NCI-H748 (cell line): Measurements from ENCODE around the gene GMDS.
A peak's percentile ranks its signal among the peaks of the same experiment; 100 is the strongest.

Experiments
- DNase-seq: peaks from one replicate; lab custom pipeline; 2025; ENCODE audit not compliant: unreplicated experiment; lab: John Stamatoyannopoulos, UW

GMDS gene

DNA sequence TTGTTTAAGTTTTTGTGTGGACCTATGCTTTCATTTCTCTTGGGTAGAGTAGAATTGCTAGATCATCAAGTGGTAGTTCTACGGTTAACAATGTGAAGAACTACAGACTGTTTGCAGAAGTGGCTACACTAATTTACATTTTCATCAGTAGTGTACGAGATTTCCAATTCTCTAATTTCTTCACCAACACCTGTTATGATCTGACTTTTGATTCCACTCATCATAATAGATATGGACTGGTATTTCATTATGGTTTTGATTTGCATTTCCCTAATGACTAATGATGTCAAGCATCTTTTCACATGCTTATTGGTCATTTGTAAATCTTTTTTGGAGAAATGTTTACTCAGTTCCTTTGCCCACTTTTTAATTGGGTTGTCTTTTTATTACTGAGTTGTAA is 244.4 kb downstream of the GMDS start:
- DNase-seq: no peak

DNA sequence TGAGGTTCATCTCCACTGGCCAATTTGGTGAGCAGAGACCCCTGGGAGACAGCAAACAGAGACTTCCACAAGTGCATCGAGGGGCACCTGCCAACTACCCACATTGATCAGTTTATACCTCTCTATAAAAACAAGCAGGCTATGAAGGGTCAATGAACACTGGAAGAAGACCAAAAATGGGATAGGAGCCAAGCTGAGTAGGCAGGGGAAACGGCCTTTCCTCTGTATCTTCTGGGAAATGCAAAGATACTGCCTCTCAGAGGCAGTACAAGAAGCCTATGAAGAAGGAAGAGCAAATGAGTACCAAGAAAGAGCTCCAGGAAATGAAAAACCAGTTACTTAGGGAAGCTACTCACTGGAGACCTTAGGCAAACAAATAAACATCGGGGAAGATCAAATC is 247.7 kb downstream of the GMDS start:
- no peak for DNase-seq

DNA sequence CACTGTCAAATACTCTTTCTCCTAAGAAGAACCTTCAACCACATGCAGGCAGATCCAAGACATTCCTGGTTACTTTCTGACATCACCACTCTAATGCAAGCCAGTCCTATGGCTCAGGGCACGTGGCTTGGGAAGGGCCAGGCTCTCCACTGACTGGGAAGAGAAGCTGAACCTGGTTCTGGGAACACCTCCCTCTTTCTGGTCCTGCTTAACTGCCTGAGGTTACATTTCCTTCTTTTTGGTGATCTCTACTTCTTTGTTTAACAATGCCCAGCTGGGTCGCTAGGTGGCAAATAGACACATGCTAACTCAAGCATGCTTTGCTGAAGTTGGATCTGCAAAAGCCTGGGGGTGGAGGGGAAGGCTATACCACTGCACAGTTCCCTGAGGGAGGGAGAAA is 249.8 kb downstream of the GMDS start:
- DNase-seq: no peak

DNA sequence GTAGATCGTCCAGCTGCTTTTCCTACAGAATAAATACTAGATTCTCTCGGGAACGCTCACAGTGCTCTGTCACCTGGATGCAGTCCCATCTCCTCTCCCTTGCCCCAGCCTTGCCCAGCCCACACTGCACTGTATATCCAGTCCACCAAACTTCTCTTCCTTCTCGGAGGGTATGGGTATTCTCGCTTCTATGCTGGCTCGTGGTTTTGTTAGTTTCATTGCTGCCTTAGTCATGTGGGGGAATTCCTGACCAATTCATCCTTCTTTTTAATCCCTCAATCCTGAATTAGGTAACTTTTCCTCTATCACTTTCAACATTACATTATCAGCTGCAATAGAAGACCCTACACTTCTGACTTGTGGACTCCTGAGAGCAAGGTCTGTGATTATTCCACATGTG is 252.4 kb downstream of the GMDS start:
- no peak for DNase-seq

DNA sequence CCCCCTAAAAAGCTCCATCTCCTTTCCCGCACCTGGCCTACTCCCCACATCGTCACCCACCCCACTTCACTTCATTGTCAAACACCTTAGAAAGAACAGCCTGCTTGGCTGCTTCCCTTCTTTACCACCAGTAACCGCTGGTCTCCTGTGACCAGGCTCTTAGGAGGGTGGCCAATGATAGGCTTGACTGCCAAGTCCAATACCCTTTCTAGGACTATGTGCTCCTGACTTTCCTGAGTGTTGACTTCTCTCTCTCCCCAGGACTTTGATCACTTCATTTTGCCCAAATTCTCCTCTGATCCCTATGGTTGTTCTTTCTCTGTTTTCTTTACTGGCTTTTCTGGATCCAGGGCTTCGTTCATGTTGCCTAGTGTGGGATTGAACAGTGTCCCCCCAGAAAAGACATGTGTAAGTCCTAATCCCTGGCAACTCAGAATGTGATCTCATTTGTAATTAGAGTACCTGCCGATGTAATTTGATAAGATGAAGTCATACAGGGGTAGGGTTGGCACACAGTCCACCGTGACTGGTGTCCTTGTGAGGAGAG is 254.0 kb downstream of the GMDS start:
- peak; percentile 23 for DNase-seq

DNA sequence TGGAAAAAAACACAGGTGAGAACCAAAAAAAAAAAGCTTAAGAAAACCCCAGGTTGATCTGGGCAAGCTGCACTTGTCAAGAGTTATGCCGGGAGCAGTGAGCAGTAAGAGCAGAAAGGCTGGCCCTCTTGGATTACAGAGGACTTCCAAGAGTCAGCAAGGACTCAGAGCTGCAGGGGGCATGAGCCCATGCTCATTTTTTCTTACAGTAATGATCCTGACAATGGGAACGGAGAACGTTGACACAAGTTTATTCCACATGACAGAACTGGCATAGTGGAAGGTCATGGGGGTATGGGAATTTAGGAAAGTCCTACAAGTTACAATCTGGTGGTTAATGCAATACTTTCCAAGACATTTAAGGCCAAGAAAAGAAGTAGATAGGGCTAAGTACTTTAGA is 256.6 kb downstream of the GMDS start:
- no peak for DNase-seq

DNA sequence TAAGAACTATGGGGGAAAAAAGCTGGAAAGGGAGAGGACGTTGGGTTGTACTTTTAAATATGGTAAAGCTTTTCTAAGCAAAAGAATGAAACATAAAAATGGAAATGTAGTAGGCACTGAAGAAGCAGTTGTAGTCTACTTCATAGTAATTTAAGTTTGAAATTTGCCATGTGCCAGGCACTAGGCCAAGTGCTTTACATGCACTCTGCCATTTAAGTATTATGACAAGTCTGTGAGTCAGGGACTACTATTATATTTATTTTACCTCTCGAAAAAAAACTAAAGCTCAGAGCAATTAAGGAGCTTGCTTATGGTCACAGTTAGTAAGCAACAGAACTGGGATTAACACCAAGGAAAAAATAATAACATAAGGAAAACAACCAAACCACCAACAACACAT is 257.8 kb downstream of the GMDS start:
- DNase-seq: no peak

DNA sequence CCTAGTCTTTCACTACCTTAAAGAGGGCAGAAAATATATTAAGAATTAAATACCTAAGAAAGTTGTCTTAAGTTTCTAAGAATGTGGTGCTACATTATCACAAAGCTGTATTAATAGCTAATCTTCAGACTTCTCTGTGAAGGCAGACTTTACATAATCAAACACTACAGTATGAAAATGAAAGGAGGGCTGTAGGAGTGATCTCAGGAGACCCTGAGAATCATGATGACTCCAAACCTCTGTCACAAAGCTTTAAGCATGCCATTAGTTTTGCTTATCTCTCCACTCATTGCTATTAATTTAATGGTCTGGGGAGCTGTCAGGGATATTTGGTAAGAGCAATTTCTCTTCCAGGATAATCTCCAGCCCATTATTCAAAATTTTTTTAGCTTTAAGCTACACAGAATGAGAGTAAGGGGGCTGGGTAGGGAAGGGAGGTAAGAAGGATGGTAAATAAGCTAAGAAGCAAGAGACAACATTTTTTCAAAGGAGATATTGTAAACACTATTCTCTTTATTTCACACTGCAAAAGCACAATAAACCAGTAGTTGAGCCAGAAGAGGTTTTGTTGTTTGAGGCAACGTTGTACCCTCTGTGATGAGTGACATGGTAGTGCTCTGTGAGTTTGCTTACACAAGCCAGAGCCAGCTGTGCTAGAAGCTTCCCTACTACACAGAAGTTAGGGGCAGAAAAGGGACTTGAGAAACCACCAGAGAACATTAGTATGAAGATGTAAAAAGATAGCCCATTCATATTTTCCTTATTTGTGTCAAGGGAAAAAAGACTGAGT is 258.8 kb downstream of the GMDS start:
- no peak for DNase-seq

DNA sequence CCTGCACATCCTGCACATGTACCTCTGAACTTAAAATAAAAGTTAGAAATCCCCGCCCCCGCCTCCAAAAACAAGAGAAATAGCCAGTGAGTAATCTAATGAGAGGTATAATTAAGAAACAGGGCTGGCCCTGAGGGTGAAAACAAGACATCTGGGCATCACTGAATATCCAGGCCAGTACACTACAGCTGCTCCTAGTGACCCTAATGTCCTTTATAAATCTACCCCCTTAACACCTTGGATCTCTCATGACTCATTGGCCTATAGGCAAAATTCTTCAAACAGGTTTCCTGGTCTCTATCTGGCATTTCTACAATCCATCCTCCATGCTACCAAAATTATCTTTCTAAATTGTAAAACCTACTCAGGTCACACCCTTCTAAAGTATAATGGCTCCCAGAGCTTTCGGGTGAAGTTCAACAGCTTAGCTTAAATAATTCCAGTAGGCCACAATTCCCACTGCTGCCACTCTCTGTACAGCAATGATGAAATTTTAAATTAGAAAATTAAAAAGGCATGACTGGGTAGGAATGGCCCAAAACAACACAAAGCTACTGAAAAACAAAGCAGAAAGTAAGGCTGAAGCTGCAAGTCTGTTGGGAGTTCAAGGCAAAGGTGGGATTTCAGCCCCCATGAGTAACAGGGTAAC is 260.9 kb downstream of the GMDS start:
- no peak for DNase-seq

DNA sequence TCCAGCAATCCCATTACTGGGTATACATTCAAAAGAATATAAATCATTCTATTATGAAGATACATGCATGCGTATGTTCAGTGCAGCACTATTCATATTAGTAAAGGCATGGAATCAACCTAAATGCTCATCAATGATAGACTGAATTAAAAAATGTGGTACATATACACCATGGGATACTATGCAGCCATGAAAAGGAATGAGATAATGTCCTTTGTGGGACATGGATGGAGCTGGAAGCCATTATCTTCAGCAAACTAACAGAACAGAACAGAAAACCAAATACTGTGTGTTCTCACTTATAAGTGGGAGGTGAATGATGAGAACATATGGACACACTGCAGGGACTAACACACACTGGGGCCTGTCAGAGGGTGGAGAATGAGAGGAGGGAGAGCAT is 261.6 kb downstream of the GMDS start:
- DNase-seq: no peak

DNA sequence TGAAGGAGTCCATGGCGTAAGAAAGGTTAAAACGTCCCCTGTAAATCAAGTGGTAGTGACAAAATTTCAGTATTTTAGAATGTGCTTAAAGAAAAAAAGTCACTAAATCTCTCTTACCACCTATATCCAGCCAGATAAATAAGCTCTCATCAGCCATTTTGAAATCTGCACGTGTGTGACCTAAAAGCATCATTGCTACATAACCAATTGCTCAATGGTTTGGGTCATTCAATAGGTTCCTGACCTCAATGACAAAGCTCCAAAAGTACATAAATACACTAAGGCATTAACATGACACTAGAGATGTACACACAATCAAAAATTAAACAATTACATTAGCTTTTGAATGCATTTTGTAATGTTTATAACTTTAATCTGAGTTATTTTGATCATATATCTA is 272.4 kb downstream of the GMDS start:
- no peak for DNase-seq

DNA sequence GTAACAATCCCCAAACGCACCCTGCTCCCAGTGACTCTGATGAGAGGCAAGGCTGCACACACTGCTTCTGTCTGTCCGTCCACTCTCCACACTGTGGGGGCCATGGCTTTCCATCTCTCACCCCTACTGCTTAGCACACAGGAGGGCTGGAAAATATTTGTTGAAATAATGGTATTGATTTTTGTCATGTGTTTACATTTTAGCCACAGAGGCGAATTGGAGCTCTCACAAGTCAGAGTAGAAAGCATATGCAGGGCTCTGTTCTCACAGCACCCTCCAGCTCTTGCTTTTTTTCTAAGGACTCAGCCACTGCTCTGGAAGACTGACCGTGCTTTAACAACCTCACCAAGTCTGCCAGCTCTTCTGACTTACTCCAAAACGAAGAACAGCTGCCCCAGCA is 273.8 kb downstream of the GMDS start:
- no peak for DNase-seq

DNA sequence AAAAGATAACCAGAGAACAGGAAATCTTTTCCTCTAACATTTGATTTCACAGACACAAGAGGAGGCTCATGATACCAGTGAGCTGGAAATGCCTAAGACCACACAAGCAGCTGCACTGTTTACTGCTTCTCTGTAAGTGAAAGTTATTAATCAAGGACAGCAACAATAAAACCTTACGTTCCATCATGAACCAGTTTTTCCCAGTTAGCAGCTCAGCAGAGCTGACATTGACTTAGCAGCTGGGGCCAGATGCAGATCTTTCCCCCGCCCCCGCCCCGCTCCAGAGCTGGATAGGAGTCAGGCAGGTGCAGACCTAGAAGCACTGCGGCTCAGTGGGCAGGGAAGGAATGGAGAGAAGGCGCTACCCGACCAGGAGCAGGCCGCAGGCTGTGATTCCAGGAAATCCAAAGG is 275.2 kb downstream of the GMDS start:
- DNase-seq: no peak

DNA sequence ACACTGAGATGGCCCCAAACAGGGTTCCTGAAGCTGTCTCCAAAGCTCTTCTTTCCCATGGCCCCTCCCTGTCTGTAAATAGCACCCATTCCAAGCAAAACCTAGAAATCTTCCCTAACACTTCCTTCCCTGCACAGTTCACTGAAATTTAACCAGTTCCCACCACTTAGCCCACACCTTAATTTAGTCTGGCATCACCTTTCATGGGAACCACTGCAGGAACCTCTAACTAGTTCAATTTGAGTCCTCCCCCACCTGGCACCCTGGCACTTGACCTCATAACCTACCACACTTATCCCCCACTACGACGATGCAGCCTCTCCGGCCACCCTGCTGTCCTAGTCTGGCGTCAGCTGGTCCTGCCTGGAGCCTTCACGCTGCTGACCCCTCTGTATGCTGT is 278.7 kb downstream of the GMDS start:
- DNase-seq: no peak

DNA sequence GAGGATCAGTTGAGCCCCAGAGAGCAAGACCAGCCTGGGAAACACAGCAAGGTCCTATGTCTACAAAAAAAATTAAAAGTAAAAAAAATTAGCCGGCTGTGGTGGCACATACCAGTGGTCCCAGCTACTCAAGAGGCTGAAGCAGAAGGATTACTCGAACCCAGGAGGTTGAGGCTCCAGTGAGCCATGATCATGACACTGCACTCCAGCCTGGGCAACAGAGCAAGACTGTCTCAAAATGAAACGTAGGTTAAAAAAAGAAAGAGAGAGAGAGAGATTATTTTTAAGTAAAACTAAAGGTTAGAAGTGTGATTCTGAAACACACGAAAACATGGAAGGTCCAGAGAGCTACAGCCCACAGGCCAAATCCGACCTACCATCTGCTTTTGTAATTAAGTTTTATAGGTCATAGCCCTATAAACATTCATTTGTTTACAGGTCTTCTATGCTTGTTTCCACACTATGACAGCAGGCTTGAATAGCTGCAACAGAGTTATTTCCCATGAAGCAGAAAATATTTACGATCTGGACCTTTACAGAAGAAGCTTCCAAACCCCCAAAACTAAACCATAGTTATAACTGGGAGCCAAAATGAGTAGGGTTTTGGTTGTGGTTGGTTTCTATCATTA is 279.7 kb downstream of the GMDS start:
- DNase-seq: no peak

DNA sequence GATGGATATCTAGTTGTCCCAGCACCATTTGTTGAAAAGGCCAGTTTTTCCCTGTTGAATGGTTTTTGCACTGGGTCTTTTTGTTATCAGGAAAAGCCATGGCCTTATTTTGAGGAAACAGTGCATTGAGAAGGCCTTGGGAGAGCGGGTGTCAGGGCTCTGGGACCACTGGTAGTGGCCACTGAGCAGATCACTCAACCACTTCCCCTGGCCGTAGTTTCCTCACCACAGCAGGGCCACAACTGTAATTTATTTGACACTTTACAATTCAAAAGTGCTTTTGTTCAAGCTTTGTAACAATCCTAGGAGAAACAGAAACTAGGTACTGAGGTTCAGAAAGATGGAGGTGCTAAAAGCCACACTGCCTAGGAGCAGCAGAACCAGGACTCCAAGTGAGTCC is 281.8 kb downstream of the GMDS start:
- no peak for DNase-seq

DNA sequence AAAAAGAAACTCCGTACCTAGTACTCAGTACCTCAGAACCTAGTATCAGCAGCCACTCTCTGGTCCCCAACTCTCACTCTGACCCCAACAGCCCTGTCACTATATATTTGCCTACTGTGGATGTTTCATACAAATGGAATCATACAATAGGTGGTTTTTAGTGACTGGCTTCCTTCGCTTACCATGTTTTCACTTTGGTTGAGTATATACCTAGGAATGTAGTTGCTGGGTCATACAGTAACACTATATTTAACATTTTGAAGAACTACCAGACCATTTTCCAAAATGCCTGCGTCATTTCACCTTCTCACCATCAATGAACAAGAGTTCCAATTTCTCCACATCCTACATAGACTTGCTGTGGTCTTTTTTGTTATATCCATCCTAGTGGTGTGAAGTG is 283.2 kb downstream of the GMDS start:
- DNase-seq: no peak

DNA sequence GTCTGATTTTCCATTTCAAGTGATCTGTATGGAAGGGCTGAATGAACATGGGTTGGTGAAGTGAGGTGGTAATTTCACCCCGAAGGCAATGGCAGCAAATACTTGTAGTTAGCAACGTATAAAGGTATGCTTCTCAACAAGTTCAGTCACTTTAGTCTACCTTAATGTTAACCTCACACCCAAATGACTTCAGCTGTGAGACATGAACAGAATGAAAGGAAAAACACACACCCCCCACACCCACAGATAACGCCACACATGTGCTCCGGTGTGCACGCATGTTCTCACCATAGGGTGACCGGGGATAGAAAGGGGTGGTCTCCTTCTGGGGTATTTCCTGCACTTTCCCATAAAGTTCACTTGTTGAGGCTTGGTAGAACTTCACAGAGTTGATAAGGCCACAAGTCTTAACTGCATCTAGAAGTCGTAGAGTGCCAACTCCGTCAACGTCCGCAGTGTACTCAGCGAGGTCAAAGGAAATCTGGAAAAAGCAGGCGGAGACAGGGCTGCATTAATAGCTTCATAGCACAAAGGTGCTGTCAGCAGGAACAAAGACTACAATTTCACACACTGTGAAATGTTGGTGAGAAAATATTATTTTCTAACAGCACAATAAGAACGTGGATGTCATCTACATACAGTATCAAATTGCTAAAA is 284.8 kb downstream of the GMDS start:
- DNase-seq: no peak

DNA sequence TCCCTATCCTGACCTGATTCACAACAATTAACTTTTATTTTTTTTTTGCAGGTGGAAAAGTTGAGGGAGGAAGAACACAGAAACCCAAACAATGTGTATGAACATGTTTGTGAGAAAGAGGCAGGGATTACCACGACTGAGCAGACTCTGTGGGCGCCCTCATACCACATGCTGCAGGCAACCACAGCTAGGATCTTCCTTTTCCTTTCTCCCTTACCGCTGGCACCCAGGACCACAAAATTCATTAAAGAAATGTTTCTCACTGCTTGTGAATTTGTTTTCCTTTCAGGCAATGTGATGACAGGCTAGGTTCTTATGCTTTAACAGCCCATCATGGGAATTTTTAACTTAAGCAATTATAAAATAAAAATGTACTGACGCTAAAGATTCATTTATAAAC is 287.1 kb downstream of the GMDS start:
- DNase-seq: no peak

DNA sequence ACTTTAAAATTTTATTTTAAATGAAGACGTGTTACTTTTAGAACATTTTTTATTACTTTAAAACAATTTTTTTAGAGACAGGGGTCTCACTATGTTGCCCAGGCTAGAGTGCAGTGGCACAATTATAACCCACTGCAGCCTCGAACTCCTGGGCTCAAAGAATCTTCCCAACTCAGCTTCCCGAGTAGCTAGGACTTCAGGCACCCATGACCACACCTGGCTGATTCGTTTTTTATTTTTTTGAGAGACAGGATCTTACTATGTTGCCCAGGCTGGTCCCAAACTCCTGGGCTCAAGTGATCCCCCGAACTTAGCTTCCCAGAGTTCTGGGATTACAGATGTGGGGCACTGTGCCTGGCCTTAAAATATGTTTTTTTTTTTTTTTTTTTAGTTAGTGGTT is 287.7 kb downstream of the GMDS start:
- DNase-seq: no peak

DNA sequence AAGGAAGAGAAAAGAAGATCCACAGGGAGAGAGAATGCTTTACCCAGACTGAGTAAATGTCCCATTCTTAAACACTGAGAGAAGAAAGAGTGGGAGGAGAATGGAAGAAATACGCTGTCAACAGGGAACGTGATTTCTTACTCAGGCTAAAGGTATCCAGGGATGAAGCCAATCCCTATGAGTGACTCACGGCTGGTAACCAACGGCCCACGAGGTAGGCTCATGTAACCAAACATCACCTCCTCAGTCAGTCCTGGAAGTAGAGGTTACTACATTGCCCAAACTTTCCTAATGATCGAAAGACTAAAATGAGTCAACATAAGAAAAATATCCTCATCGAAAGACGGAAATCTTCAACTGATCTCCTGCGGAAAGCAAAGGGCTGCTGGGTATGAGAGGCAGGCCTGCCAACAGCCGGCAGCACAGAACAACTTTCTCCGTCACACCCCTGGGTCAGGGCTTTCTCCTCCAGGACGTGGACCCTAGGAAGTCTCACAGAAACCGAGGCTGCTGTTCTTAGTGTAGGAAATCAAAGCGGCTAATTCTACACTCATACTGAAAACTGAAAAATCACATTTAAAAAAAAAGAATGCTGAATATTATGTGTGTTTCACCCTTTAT is 292.6 kb downstream of the GMDS start:
- DNase-seq: no peak
